DOHH2 (cell line): ENCODE data around the gene GRIA1.

Experiments
- EZH2phosphoT487 ChIP-seq: fragments of 200-600 bp; sonication (generic); IDR thresholded peaks from 2 replicates; pipeline ENCODE4 v1.6.1; 2017; ENCODE audit warnings: borderline replicate concordance, mild to moderate bottlenecking, antibody characterized with exemption, low read length, moderate library complexity, mixed read lengths
- TF ChIP-seq, protein P1 (sequence below): fragments of 200-600 bp; sonication (generic); IDR thresholded peaks from one replicate; pipeline ENCODE4 v1.5.1; 2014; ENCODE audit warnings: antibody characterized with exemption, mild to moderate bottlenecking, low read depth, low read length; ENCODE audit not compliant: poor library complexity, severe bottlenecking

DNA sequence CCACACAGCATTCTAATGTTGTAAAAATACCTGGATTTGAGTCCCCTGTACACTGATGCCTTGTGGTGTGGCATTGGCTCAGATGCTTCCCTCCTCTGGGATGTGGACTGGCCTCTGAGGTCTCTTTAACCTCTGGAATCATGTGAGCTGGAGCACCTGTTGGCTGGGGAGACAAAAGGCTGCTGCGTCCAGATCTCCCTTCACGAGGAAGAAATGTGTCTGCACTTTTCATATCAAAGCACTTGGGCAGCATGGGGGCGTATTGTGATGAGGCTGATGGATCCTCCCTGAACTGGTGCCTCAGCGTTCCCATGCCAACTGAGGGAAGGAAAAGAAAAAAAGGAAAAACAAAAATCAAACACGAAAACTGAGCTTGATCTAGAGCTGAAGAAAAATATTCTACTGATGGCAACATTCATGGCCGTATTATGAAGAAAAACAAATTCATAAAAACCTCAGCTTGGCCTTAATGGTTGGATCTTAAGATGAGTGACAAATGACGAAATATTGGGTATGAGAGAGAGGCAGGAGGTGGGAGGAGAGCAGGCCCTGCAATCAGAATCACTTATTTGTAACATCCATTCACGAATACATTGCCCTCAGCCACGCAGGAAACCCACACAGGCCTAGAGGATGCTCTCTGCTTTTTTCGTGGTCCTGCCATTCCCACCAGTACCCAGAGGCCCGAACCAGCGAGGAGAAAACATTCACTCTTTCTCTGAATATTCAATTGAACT, 26.2 kb downstream of the GRIA1 start:
- TF ChIP-seq, protein P1, sequence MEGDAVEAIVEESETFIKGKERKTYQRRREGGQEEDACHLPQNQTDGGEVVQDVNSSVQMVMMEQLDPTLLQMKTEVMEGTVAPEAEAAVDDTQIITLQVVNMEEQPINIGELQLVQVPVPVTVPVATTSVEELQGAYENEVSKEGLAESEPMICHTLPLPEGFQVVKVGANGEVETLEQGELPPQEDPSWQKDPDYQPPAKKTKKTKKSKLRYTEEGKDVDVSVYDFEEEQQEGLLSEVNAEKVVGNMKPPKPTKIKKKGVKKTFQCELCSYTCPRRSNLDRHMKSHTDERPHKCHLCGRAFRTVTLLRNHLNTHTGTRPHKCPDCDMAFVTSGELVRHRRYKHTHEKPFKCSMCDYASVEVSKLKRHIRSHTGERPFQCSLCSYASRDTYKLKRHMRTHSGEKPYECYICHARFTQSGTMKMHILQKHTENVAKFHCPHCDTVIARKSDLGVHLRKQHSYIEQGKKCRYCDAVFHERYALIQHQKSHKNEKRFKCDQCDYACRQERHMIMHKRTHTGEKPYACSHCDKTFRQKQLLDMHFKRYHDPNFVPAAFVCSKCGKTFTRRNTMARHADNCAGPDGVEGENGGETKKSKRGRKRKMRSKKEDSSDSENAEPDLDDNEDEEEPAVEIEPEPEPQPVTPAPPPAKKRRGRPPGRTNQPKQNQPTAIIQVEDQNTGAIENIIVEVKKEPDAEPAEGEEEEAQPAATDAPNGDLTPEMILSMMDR: no peak
- TF ChIP-seq EZH2phosphoT487: no peak
